HCEC 1CT (cell line): ENCODE measurements around the gene CLDN20.

Source experiments
- DNase-seq: peaks from one replicate; pipeline ENCODE4 v3.0.0-alpha.2; 2017

The CLDN20 gene

GRCh38 chr6:155245831-155246230 lies 18.0 kb upstream of the CLDN20 start:
- no peak for DNase-seq

GRCh38 chr6:155246825-155247224 lies 17.0 kb upstream of the CLDN20 start:
- DNase-seq: no peak

- DNase-seq: peak; percentile 80
Measured at GRCh38 chr6:155247618-155248007, 16.2 kb upstream of the CLDN20 start.

GRCh38 chr6:155248008-155249001 lies 15.5 kb upstream of the CLDN20 start:
- peak; percentile 74 for DNase-seq

- no peak for DNase-seq
Measured at GRCh38 chr6:155250701-155251381, 13.0 kb upstream of the CLDN20 start.

GRCh38 chr6:155252581-155252980 lies 11.2 kb upstream of the CLDN20 start:
- no peak for DNase-seq

GRCh38 chr6:155253337-155253736 lies 10.5 kb upstream of the CLDN20 start:
- DNase-seq: no peak

- no peak for DNase-seq
Measured at GRCh38 chr6:155254139-155254538, 9.7 kb upstream of the CLDN20 start.

GRCh38 chr6:155256122-155256795 lies 7.6 kb upstream of the CLDN20 start:
- DNase-seq: no peak

- DNase-seq: no peak
Measured at GRCh38 chr6:155257796-155258195, 6.0 kb upstream of the CLDN20 start.

GRCh38 chr6:155259204-155259603 lies 4.6 kb upstream of the CLDN20 start:
- DNase-seq: no peak

- DNase-seq: no peak
Measured at GRCh38 chr6:155259897-155260296, 3.9 kb upstream of the CLDN20 start.

GRCh38 chr6:155260686-155261085 lies 3.1 kb upstream of the CLDN20 start:
- no peak for DNase-seq

- DNase-seq: no peak
Measured at GRCh38 chr6:155261111-155261900, 2.5 kb upstream of the CLDN20 start.

GRCh38 chr6:155262655-155263054 lies 1.2 kb upstream of the CLDN20 start:
- no peak for DNase-seq

GRCh38 chr6:155264693-155265320 lies 994 bp downstream of the CLDN20 start:
- DNase-seq: peak; percentile 24

GRCh38 chr6:155265843-155266535 lies 2.2 kb downstream of the CLDN20 start:
- DNase-seq: peak; percentile 22

- no peak for DNase-seq
Measured at GRCh38 chr6:155267411-155267810, 3.6 kb downstream of the CLDN20 start.

GRCh38 chr6:155268088-155268867 lies 4.5 kb downstream of the CLDN20 start:
- peak; percentile 65 for DNase-seq

- no peak for DNase-seq
Measured at GRCh38 chr6:155269765-155270164, 6.0 kb downstream of the CLDN20 start.
